ENCODE results near the gene VAT1.

DNA sequence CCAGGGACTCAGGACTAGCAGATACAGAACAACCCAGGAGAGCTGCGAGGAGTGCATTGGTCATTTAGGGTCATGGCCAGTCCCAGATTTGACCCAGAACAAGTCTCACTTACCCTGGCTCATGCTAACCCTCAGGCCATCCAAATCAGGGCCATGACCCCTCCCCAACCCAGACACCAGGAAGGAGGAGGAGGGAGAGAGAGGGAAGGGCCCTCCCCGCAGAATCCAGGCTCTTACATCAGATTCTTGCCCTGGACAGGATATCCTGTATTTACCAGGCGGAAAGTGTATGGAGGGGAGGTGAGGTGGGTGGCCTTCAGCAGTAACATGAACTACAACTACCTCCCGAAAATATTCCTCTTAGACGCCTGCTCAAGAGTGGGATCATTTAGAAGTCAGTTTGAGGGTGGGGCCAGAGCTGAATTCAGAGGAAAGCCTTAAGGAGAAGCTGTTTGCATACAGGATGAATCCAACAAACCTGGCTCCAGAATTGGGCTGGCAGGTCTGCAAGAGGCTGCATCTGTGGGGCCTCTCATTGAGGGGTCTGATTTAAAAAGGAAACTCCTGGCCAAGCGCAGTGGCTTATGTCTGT lies 2.1 kb downstream of the VAT1 start:
- TF ChIP-seq, protein P1, sequence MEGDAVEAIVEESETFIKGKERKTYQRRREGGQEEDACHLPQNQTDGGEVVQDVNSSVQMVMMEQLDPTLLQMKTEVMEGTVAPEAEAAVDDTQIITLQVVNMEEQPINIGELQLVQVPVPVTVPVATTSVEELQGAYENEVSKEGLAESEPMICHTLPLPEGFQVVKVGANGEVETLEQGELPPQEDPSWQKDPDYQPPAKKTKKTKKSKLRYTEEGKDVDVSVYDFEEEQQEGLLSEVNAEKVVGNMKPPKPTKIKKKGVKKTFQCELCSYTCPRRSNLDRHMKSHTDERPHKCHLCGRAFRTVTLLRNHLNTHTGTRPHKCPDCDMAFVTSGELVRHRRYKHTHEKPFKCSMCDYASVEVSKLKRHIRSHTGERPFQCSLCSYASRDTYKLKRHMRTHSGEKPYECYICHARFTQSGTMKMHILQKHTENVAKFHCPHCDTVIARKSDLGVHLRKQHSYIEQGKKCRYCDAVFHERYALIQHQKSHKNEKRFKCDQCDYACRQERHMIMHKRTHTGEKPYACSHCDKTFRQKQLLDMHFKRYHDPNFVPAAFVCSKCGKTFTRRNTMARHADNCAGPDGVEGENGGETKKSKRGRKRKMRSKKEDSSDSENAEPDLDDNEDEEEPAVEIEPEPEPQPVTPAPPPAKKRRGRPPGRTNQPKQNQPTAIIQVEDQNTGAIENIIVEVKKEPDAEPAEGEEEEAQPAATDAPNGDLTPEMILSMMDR (IDR thresholded peaks at IDR 0.05): no peak
- TF ChIP-seq POLR2A (IDR thresholded peaks at IDR 0.05): no peak

Data from lower leg skin (tissue), 3 donors.